Iris pigment epithelial cell (primary cell): ENCODE measurements around the gene VAV2.

Experiments
- DNase-seq: peaks from one replicate; pipeline ENCODE4 v3.0.0-alpha.2; 2011; ENCODE audit warnings: low read depth

VAV2 gene

DNA sequence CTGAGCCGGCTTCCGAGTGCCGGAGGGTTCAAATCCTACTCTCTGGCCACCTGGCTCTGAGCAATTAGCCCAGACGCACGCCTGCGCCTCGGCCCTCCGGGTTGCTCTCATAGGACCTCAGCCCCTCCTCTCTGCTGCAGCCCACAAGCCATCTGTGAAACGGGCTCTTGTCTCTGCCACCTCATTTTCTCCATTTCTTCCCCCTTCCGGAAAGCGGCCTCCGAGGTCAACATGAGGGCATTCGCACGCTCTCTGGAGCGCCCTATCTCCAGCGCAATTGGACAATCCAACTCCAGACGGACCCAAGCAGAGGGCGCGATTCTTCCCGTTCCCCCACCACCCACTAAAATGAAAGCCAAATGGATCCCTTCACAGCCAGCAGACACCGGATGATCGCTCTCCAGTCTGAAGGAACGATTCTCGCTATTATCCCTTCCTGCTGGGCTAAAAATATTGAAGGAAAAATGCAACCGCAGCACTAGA, 41.5 kb downstream of the VAV2 start:
- DNase-seq: peak; percentile 74

GRCh38 chr9:133950192-133950591, 41.9 kb downstream of the VAV2 start:
- no peak for DNase-seq

GRCh38 chr9:133949486-133950061, 42.5 kb downstream of the VAV2 start:
- no peak for DNase-seq

GRCh38 chr9:133948561-133949485, 43.3 kb downstream of the VAV2 start:
- DNase-seq: no peak

- no peak for DNase-seq
Observed at GRCh38 chr9:133948131-133948530, 44.0 kb downstream of the VAV2 start.

DNA sequence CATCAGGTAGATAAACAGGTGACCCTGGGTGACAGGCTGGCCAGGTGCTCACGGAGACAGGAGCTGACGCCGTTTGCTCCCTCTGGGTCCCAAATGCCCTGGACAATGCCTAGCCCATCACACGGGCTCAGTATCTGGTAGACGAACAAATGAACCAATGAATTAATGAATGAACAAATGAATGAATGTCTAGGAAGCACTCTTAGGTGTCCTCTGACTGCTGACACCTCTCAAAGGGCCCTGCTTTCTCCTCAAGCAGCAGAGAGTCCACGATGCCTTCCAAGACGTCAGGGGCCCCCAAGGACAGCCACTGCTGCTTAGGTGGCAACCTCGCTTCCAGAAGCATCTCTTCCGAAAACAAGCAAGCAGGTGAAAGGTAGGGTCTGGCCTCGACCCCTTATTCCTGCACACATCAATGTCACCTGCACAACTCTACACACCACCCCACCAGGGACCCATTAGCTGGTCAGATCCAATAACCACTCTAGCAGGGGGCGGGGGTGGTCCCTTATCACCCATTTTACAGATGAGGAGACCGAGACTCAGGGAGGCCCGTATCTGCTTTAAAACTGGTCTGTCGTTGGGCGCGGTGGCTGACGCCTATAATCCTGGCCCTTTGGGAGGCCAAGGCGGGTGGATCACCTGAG, 45.2 kb downstream of the VAV2 start:
- no peak for DNase-seq

DNA sequence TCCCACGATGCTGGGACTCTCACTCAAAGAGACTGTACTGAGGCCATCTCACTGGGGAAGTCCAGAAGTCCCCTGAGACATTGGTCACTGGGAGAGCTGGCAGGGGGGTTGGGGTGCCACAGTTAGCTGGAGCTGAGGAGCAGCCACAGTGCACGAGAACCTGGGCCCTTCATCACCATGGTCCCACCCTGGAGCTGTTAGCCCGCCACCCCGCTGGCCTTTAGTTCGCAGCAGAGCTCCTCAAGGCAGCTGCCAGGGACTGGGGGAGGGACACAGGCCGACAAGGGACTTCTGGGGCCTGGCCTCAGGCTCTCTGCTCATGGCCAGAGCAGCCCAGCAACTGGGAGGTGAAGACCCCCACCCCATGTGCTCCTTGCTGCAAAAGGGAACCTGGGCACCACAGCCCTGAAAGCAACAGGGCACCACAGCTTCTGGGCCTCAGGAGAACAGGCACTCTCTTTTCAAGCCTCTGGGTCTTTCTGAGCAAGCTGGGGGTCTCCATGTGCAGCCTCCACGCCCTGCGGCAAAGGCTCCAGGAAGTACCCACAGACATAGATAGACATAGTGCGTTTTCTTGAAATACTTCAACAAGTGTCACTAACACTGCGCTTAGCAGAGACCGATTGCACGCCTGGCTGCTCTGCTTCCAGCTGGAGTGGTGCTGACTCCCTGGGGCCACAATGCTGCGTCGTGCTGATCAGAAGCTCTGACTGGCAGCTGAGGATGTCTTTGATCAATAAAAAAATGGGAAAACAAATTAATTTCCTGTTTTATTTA, 46.0 kb downstream of the VAV2 start:
- no peak for DNase-seq

- no peak for DNase-seq
Observed at GRCh38 chr9:133945314-133945975, 46.7 kb downstream of the VAV2 start.

GRCh38 chr9:133944746-133945135, 47.4 kb downstream of the VAV2 start:
- DNase-seq: peak; percentile 92

GRCh38 chr9:133943781-133944745, 48.1 kb downstream of the VAV2 start:
- peak; percentile 55 for DNase-seq

DNA sequence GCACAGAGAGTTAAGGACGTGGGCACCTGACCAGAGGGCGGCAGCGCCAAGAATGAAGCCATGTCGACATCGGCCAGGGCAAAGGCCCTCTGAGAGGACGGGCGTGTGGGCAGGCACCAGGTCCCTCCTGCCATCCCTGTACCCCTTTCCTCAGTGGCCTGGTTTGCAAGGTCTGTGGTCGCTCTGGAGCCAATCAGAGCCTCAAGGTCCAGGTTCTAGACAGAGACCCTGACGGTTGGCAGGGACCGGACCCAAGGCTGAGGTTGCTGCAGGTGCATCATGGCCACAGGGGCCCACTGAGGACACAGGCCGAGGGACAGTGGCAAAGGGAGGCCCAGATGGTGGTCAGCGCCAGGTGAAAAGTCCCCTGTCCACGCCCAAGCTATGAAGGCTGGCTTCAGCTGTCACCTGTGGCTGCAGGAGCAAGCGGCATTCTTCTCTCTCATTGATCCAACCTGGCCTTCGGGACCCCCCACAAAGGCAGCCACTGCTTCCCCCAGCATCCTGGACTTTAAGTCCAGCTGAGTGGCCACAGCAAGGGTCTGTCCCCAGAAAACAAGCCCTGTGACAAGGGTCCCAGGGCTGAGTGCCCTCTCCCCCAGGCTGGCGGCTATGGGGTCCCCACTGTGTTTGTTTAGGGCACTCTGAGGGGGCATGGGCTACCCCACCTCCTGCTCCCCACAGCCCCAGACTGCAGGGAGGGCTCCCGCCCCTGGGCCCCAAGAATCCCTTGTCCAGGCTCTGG, 48.9 kb downstream of the VAV2 start:
- DNase-seq: no peak

DNA sequence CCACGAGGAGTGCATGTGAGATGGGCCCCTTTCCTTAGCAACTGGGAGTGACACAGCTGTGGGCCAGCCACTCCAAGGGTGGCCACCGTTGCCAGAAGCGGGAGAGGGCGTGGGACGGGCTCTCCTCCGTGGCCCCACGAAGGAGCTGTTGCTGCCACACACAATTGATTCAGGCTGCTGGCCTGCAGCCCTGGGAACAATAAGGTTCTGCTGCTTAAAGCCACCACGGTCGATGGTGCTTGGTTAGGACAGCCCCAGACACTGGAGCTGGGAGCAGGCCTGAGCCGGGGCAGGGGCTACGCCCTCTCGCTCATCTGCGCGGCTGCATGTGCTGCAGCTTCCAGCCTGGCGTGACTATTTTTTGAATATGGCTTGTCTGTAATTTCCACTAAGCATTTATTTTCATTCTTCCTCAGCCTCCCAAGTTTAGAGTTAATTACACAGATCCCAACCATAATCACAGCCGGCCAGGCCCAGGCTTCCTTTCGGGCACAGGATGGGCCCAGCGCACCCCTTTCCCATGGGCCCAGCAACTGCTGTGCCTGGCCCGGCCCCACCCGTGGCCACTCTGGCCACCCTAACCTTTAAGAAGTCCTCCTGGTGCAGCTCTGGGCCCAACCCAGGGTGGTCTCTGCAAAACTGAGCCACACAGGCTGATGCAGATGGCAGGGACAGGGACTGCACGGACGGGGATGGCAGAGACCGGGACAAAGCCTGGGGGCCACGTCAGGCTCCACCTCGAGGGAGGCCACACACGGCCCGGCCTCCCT, 49.7 kb downstream of the VAV2 start:
- no peak for DNase-seq

DNA sequence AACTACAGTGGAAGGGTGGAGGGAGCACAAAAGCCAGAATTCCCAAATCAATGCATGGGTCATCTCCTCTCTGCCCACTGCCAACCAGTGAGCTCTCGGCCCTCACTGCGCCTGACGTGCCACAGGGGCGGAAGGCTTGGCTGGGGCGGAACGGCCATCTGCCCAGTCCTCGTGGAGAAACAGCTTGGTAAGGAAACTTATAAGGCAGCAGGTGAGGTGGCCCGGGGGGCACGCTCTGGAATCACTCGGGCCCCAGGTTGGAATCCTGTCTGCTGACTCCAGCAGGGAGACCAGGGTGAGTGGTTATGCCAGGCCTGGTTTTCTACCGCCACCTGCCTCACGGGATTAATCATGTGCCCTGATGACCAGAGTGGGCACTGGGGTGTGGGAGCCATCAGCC, 52.3 kb downstream of the VAV2 start:
- no peak for DNase-seq

DNA sequence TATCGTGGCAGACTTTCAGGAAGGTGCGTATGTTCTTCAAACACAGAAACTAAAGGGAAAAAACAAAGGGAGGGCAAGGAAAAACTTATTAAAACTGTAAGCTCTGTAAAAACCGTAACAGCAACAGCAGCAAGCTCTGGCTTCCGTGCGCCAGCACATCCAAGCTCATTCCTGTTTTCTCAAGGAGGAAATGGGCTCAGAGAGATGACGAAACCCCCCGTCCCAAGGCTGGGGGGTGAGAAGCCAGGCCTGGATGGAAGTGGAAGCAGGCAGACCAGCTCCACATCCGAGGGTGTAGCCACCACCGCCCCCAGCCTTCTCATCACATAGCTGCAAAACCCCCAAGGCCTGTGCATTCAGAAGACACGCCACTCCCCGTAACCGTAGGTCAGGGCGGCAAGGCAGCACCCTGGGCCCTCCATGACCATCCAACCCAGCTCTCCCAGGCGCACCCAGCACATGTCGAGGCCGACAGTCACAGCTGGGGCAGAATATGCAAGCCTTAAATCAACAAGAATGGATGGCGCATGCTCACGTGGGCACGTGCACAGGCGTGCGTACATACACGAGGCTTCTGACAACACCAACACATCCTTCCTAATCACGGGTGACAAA, 52.8 kb downstream of the VAV2 start:
- DNase-seq: peak; percentile 39

DNA sequence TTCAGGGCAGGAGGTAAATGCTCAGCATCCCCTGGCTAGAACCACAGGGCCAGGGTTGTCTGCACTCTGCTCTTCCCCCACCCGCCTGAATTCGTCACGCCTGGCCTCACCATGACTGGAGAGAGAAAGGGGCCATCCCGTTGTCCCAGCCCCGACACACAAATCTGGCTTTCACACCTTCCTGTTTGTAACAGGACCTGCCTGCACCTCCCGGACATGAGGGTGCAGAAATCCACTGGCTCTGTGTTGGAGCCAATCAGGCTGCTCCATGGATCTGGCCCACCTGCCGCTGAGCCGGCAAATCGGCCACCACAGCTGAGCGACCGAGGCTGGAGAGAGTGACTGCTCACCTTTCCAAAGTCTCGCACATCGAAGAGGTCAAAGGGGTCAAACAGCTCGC, 53.4 kb downstream of the VAV2 start:
- DNase-seq: no peak

DNA sequence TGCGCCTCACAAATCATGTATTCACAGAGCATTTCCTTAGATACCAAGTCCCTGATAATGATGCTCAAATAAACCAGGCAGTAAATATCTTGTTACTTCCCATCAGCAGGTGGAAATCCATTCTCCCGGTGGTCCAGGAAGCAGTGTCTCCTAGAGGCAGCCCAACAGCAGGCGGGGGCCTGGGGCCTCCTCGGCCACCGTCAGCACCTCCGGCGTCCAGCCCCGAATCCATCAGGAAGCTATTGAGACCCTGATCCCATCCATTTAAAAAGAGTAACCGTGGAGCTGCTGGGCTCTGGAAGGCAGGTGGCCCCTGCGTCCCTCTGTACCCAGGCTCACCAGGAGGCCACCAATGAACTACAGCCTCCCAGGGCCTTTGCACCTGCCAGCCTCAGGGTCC, 54.0 kb downstream of the VAV2 start:
- no peak for DNase-seq

- no peak for DNase-seq
Observed at GRCh38 chr9:133937120-133937519, 55.0 kb downstream of the VAV2 start.

GRCh38 chr9:133935328-133936005, 56.7 kb downstream of the VAV2 start:
- peak; percentile 45 for DNase-seq
